CD8-positive, alpha-beta memory T cell (primary cell): ENCODE results near the gene RBM12. TPM values are rescaled to one million over a fixed set of nuclear protein-coding genes. Genes with fewer than 3 reads are reported as not detected.
"Not testable (repeated sequence)": the region's sequence is repeated elsewhere in the genome, so short reads cannot be mapped to it uniquely, and the experiment has no call there.

Experiments
- CTCF ChIA-PET: fragments of 350-600 bp; sonication (Branson Sonifier 250); formaldehyde crosslinking; loops from one replicate; lab custom pipeline; 2021; ENCODE audit warnings: antibody characterized with exemption; lab: Charles Lee
- POLR2A ChIA-PET: fragments of 350-600 bp; sonication (Branson Sonifier 250); formaldehyde crosslinking; loops from one replicate; lab custom pipeline; 2021; ENCODE audit warnings: antibody characterized with exemption; lab: Charles Lee
- DNase-seq, 5 donors: peaks; one replicate each; pipeline versions ENCODE4 v3.0.0 to v3.0.0-alpha.2; 2020 to 2022; ENCODE audit warnings: mixed read lengths in 1 of 5
- H3K27ac ChIP-seq: one replicate; pipeline ENCODE4 v1.7.0; 2013; ENCODE audit warnings: low read depth, mild to moderate bottlenecking, low read length, moderate library complexity
- H3K27me3 ChIP-seq: 2 replicates; pipeline ENCODE4 v1.7.0; 2013; ENCODE audit warnings: low read length, mild to moderate bottlenecking; ENCODE audit not compliant: insufficient read depth, poor library complexity, severe bottlenecking
- H3K36me3 ChIP-seq: 2 replicates; pipeline ENCODE4 v1.7.0; 2013; ENCODE audit warnings: mild to moderate bottlenecking, low read length, moderate library complexity; ENCODE audit not compliant: insufficient read depth
- H3K4me1 ChIP-seq: 2 replicates; pipeline ENCODE4 v1.7.0; 2013; ENCODE audit warnings: mild to moderate bottlenecking, low read length, moderate library complexity; ENCODE audit not compliant: insufficient read depth
- H3K4me3 ChIP-seq: 2 replicates; pipeline ENCODE4 v1.7.0; 2013; ENCODE audit warnings: mild to moderate bottlenecking, low read length
- H3K9me3 ChIP-seq: 2 replicates; pipeline ENCODE4 v1.7.0; 2013; ENCODE audit warnings: mild to moderate bottlenecking, low read length
- H3K27ac Mint-ChIP-seq, 8 donors: one replicate each; pipeline ENCODE4 v1.8.0; 2020 to 2021; ENCODE audit warnings: mixed read lengths in 8 of 8, mild to moderate bottlenecking in 6 of 8, inconsistent platforms in 3 of 8, moderate library complexity in 3 of 8
- H3K27me3 Mint-ChIP-seq, 2 donors: one replicate each; pipeline ENCODE4 v1.8.0; 2020 to 2021; ENCODE audit warnings: mixed read lengths in 2 of 2, mild to moderate bottlenecking in 1 of 2, moderate library complexity in 1 of 2
- H3K36me3 Mint-ChIP-seq, 3 donors: one replicate each; pipeline ENCODE4 v1.8.0; 2020 to 2021; ENCODE audit warnings: mixed read lengths in 3 of 3, inconsistent platforms in 1 of 3, mild to moderate bottlenecking in 1 of 3
- H3K4me1 Mint-ChIP-seq, 3 donors: one replicate each; pipeline ENCODE4 v1.8.0; 2020 to 2021; ENCODE audit warnings: mixed read lengths in 3 of 3, inconsistent platforms in 1 of 3, mild to moderate bottlenecking in 1 of 3
- H3K4me3 Mint-ChIP-seq, 7 donors: one replicate each; pipeline ENCODE4 v1.8.0; 2020 to 2021; ENCODE audit warnings: mixed read lengths in 7 of 7, mild to moderate bottlenecking in 6 of 7, moderate library complexity in 4 of 7, inconsistent platforms in 2 of 7
- H3K9me3 Mint-ChIP-seq, 5 donors: one replicate each; pipeline ENCODE4 v1.8.0; 2020 to 2022; ENCODE audit warnings: mixed read lengths in 5 of 5, mild to moderate bottlenecking in 3 of 5, moderate library complexity in 2 of 5, inconsistent platforms in 1 of 5
- polyA plus RNA-seq: library from polyadenylated mRNA; unstranded; fragments of 300-500 nt; fragmentation: Illumina TruSeq; gene quantifications from one replicate; pipeline ENCODE4 v1.2.3, GENCODE V29; 2021
- total RNA-seq, 2 experiments: library from RNA; stranded (reverse); gene quantifications; one replicate each; pipeline ENCODE4 v1.2.3, GENCODE V29; 2021

RBM12 gene
- total and polyA plus RNA-seq, 3 experiments from 2014 or later: 46.1 to 110 (median 103) TPM

GRCh38 chr20:35695978-35696377, 31.3 kb upstream of the RBM12 start:
- Mint-ChIP-seq H3K36me3 (peaks cover 0 to 48% (median 3%) of the 10 kb centered on the region in 3 donors), H3K9me3 (peaks cover 0 to 2% (median 0%) of the 10 kb centered on the region in 5 donors), H3K4me3 (peak overlapping the region in 3 of 7 donors; percentile 23 to 82 (median 33)), H3K27me3 (peaks cover 0 to 2% of the 10 kb centered on the region in 2 donors), H3K4me1 (peaks cover 30 to 46% (median 39%) of the 10 kb centered on the region in 3 donors), H3K27ac (peak overlapping the region in 2 of 8 donors; percentile 43 to 45)
- CTCF ChIA-PET: interaction anchor here (1.6 kb wide), 1 partner anchor 95 kb away, joined by 3 read pairs; no protein-coding TSS in a partner anchor
- H3K4me1 ChIP-seq: peaks cover 21% of the 10 kb centered on the region
- H3K27me3 ChIP-seq: no peaks in the 10 kb centered on the region
- no peaks in the 10 kb centered on the region for H3K36me3 ChIP-seq
- no peak overlapping the region for H3K27ac ChIP-seq
- POLR2A ChIA-PET: no interaction called here
- H3K9me3 ChIP-seq: no peaks in the 10 kb centered on the region
- H3K4me3 ChIP-seq: no peak overlapping the region
- DNase-seq: no peak

- CTCF ChIA-PET: no interaction called here
- no peaks in the 10 kb centered on the region for H3K27me3 ChIP-seq
Observed at GRCh38 chr20:35695245-35695749, 30.6 kb upstream of the RBM12 start.

GRCh38 chr20:35690265-35690664, 25.6 kb upstream of the RBM12 start:
- ChIA-PET POLR2A (no interaction called here), CTCF (interaction anchor here (1.4 kb wide), 1 partner anchor 89 kb away, joined by 3 read pairs; no protein-coding TSS in a partner anchor)
- peaks cover 11% of the 10 kb centered on the region for H3K36me3 ChIP-seq
- H3K4me1 ChIP-seq: no peaks in the 10 kb centered on the region
- no peak overlapping the region for H3K27ac ChIP-seq
- peaks cover 6 to 57% (median 19%) of the 10 kb centered on the region in 3 donors for H3K36me3 Mint-ChIP-seq
- H3K4me3 ChIP-seq: no peak overlapping the region
- H3K27ac Mint-ChIP-seq: no peak overlapping the region
- H3K4me1 Mint-ChIP-seq: peaks cover 0 to 3% (median 2%) of the 10 kb centered on the region in 3 donors
- H3K4me3 Mint-ChIP-seq: no peak overlapping the region
- no peak for DNase-seq
- H3K9me3 Mint-ChIP-seq: no peaks in the 10 kb centered on the region
- no peaks in the 10 kb centered on the region for H3K27me3 Mint-ChIP-seq
- H3K9me3 ChIP-seq: no peaks in the 10 kb centered on the region
- H3K27me3 ChIP-seq: no peaks in the 10 kb centered on the region

More at GRCh38 chr20:35695245-35695749, 30.6 kb upstream of the RBM12 start:
- H3K9me3 Mint-ChIP-seq: peaks cover 0 to 2% (median 0%) of the 10 kb centered on the region in 5 donors
- H3K4me3 Mint-ChIP-seq: peak overlapping the region in 2 of 7 donors; percentile 69 to 70
- Histone ChIP-seq H3K27ac (no peak overlapping the region), H3K9me3 (no peaks in the 10 kb centered on the region), H3K4me3 (no peak overlapping the region), H3K4me1 (peaks cover 20% of the 10 kb centered on the region), H3K36me3 (peaks cover 5% of the 10 kb centered on the region)
- POLR2A ChIA-PET: no interaction called here
- peaks cover 0 to 53% (median 8%) of the 10 kb centered on the region in 3 donors for H3K36me3 Mint-ChIP-seq
- peaks cover 0 to 2% of the 10 kb centered on the region in 2 donors for H3K27me3 Mint-ChIP-seq
- peak overlapping the region in 1 of 8 donors; percentile 69 for H3K27ac Mint-ChIP-seq
- peaks cover 29 to 39% (median 37%) of the 10 kb centered on the region in 3 donors for H3K4me1 Mint-ChIP-seq
- DNase-seq: no peak

- H3K27ac ChIP-seq, POLR2A ChIA-PET, H3K4me1 Mint-ChIP-seq, H3K4me3 ChIP-seq, H3K4me1 ChIP-seq, H3K9me3 ChIP-seq, H3K27ac Mint-ChIP-seq, H3K9me3 Mint-ChIP-seq, H3K27me3 Mint-ChIP-seq, H3K4me3 Mint-ChIP-seq, DNase-seq, H3K27me3 ChIP-seq: not testable (repeated sequence)
- H3K36me3 ChIP-seq: peaks cover 11% of the 10 kb centered on the region
- CTCF ChIA-PET: interaction anchor here (1.3 kb wide), 1 partner anchor 86 kb away, joined by 4 read pairs; no protein-coding TSS in a partner anchor
- H3K36me3 Mint-ChIP-seq: peaks cover 6 to 50% (median 18%) of the 10 kb centered on the region in 3 donors
Observed at GRCh38 chr20:35686872-35687271, 22.2 kb upstream of the RBM12 start.

GRCh38 chr20:35685368-35685767, 20.7 kb upstream of the RBM12 start:
- not testable (repeated sequence) for H3K36me3 ChIP-seq
- CTCF ChIA-PET: interaction anchor here (1.3 kb wide), 1 partner anchor 84 kb away, joined by 4 read pairs; no protein-coding TSS in a partner anchor

GRCh38 chr20:35681960-35682359, 17.3 kb upstream of the RBM12 start:
- H3K4me1 Mint-ChIP-seq: no peaks in the 10 kb centered on the region
- H3K27me3 ChIP-seq: no peaks in the 10 kb centered on the region
- H3K9me3 Mint-ChIP-seq: no peaks in the 10 kb centered on the region
- H3K27ac Mint-ChIP-seq: no peak overlapping the region
- POLR2A ChIA-PET: no interaction called here
- no peaks in the 10 kb centered on the region for H3K36me3 ChIP-seq
- CTCF ChIA-PET: no interaction called here
- H3K27ac ChIP-seq: no peak overlapping the region
- no peak overlapping the region for H3K4me3 ChIP-seq
- peaks cover 0 to 1% of the 10 kb centered on the region in 2 donors for H3K27me3 Mint-ChIP-seq
- no peak overlapping the region for H3K4me3 Mint-ChIP-seq
- peaks cover 3 to 52% (median 5%) of the 10 kb centered on the region in 3 donors for H3K36me3 Mint-ChIP-seq
- no peaks in the 10 kb centered on the region for H3K9me3 ChIP-seq
- no peaks in the 10 kb centered on the region for H3K4me1 ChIP-seq
- DNase-seq: no peak

More at GRCh38 chr20:35685368-35685767, 20.7 kb upstream of the RBM12 start:
- H3K4me1 ChIP-seq, H3K9me3 ChIP-seq, H3K27ac Mint-ChIP-seq, H3K9me3 Mint-ChIP-seq, H3K4me1 Mint-ChIP-seq, H3K27me3 ChIP-seq, H3K27ac ChIP-seq, H3K4me3 Mint-ChIP-seq, DNase-seq, H3K27me3 Mint-ChIP-seq, POLR2A ChIA-PET, H3K4me3 ChIP-seq: not testable (repeated sequence)
- H3K36me3 Mint-ChIP-seq: peaks cover 9 to 59% (median 14%) of the 10 kb centered on the region in 3 donors

GRCh38 chr20:35680452-35681183, 15.9 kb upstream of the RBM12 start:
- Mint-ChIP-seq H3K36me3 (peaks cover 2 to 48% (median 3%) of the 10 kb centered on the region in 3 donors), H3K4me3 (no peak overlapping the region), H3K27me3 (peaks cover 0 to 1% of the 10 kb centered on the region in 2 donors), H3K4me1 (no peaks in the 10 kb centered on the region), H3K27ac (peak overlapping the region in 1 of 8 donors; percentile 71), H3K9me3 (no peaks in the 10 kb centered on the region)
- Histone ChIP-seq H3K9me3 (no peaks in the 10 kb centered on the region), H3K36me3 (no peaks in the 10 kb centered on the region), H3K27ac (no peak overlapping the region), H3K27me3 (no peaks in the 10 kb centered on the region), H3K4me1 (no peaks in the 10 kb centered on the region), H3K4me3 (no peak overlapping the region)
- POLR2A ChIA-PET: interaction anchor here (0.6 kb wide), 1 partner anchor 15 kb away, joined by 4 read pairs; no protein-coding TSS in a partner anchor
- CTCF ChIA-PET: no interaction called here
- DNase-seq: no peak

- CTCF ChIA-PET: no interaction called here
- Histone ChIP-seq H3K27ac (no peak overlapping the region), H3K4me3 (no peak overlapping the region), H3K4me1 (no peaks in the 10 kb centered on the region), H3K27me3 (no peaks in the 10 kb centered on the region), H3K9me3 (no peaks in the 10 kb centered on the region), H3K36me3 (peaks cover 39% of the 10 kb centered on the region)
- Mint-ChIP-seq H3K27ac (peak overlapping the region in 1 of 8 donors; percentile 62), H3K4me3 (no peak overlapping the region), H3K36me3 (peaks cover 18 to 64% (median 20%) of the 10 kb centered on the region in 3 donors), H3K27me3 (peaks cover 0 to 1% of the 10 kb centered on the region in 2 donors), H3K4me1 (no peaks in the 10 kb centered on the region), H3K9me3 (no peaks in the 10 kb centered on the region)
- no peak for DNase-seq
- POLR2A ChIA-PET: no interaction called here
Observed at GRCh38 chr20:35674921-35675320, 10.2 kb upstream of the RBM12 start.
